Activated CD4-positive, alpha-beta T cell treated with anti-CD3 and anti-CD28 coated beads, Interleukin-2, amount 50 U/mL, for 16 hours (primary cell): ENCODE data around the gene KPNA6.
"Not testable (repeated sequence)": the region's sequence is repeated elsewhere in the genome, so short reads cannot be mapped to it uniquely, and the experiment has no call there.

Experiments
- DNase-seq: peaks from one replicate; pipeline ENCODE4 v3.0.0-alpha.2; 2020

Gene KPNA6

DNA sequence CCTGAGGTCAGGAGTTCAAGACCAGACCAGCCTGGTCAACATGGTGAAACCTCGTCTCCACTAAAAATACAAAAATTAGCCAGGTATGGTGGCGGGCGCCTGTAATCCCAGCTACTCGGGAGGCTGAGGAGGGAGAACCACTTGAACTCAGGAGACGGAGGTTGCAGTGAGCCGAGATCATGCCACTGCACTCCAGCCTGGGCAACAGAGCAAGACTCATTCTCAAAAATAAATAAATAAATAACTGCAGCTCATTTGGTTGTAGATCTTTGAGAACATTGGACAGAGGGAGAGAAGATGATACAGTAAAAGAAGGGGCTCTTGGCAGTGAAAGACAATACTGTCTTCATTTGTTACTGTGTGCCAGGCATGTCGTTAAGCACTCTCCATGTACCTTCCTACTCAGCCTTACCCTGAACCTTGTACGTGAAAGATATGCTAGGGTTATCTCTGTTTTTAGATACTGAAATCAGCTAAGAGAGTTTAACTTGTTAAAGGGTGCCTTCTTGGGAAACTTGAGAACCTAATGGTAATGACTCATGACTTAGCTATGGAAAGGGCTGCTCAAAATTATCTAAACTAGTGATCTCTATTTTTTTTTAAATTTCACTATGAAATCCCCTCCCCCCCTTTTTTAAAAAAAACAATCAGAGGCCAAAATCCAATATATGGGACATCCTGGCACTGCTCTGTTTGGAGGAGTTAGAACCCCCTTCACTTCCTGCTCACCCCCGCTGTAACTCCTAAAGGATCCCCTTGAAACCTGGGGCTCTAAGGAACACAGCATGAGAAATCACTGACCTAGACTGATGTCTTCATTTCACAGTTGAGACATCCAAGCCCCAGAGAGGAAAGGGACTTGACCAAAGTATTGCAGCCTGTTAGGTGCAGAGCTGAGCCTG is 6.8 kb upstream of the KPNA6 start:
- DNase-seq: no peak

DNA sequence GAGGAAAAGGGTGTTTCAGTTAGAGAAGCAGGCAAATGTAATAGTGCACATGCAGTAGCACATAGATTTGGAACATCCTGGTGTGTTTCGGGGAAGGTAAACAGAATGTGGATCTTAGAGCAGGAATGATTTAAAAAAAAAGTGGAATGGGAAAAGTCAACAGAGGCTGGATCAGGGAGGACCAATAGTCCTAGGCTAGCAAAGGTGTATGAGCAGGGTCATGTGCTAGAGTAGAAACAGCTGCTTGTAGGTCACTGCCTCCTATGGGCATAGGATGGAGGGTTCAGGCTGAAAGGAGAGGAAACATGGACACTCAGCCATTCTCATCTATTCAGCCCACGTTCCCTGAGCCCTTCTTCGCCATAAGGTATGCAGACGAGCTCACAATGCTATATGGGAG is 3.7 kb upstream of the KPNA6 start:
- DNase-seq: no peak

DNA sequence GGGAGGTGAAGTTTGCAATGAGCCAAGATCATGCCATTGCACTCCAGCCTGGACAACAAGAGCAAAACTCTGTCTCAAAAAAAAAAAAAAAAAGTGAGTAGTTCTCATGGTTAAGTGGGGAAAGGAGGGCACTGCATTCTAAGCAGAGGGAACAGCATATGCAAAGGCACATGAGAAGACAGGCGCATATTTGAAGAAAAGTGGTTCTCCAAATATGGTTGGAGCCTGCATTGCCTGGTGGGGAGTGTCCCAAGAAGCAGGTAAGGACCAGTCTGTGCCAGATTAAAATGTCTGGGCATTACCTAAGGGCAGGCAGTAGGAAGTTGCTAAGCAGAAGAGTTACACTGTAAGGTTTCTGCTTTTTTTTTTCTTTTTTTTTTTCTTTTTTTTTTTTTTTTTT is 2.5 kb upstream of the KPNA6 start:
- no peak for DNase-seq

DNA sequence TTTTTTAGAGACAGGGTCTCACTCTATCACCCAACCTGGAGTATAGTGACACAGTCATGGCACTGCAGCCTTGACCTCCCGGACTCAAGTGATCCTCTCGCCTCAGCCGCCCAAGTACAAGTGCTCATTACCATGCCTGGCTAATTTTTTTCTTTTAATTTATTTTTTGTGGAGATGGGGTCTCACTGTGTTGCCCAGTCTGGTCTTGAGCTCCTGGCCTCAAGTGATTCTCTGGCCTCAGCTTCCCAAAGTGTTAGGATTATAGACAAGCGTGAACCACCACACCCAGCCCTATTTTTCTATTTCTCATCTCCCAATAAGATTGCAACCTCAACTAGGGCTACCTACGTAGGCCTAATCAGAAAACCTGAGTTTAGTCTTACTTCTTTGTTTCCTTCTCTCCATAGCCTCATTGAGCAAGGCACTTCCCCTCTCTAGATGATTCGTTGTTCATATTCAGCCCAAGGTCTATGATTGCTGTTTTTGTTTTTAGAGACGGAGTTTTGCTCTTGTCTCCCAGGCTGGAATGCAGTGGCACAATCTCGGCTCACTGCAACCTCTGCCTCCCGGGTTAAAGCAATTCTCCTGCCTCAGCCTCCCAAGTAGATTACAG is 1.1 kb upstream of the KPNA6 start:
- no peak for DNase-seq

DNA sequence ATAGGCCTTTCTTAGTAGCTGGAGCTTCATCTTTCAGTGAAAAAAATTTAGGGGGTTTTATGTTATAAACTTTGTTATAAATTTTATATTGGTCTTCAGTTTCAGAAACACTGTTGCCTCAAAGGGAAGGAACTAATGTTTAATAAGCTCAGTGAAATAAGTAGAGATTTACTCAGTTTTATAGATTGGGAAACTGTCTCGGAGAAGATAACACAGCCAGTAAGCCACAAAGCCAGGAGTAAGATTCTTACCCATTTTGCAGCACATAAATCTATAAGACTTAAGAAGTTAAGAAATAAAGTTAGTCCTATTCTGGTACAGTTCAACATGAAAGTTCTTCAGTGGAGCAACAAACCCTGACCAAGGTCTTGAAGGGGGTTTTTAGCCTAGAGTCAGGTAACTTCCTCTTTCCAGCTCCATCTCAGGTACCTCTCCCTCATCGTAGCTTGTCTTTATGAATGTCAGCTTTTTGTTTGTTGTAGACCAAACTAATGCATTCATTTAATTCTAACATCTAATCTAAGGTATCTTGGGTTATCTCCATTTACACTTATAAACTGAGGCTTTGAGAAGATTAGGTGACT is 3.3 kb downstream of the KPNA6 start:
- no peak for DNase-seq

DNA sequence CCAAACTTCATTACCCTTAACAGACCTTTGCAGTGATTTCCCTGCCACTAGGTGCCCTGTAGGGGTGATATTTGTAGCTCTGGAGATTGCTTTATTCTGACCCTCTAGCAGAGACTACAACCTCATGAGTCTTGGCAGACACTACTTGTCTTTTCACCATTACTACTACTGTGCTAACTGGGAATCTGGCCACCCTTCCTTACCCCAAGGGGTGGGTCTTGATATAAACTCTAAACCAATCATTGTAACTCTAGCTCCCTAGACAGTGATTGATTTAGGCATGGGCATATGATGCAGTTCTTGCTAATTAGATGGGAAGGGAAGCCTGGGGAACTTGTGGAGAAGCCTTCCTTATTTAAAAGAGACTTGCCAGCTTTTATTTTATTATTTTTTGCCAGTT is 3.9 kb downstream of the KPNA6 start:
- no peak for DNase-seq

DNA sequence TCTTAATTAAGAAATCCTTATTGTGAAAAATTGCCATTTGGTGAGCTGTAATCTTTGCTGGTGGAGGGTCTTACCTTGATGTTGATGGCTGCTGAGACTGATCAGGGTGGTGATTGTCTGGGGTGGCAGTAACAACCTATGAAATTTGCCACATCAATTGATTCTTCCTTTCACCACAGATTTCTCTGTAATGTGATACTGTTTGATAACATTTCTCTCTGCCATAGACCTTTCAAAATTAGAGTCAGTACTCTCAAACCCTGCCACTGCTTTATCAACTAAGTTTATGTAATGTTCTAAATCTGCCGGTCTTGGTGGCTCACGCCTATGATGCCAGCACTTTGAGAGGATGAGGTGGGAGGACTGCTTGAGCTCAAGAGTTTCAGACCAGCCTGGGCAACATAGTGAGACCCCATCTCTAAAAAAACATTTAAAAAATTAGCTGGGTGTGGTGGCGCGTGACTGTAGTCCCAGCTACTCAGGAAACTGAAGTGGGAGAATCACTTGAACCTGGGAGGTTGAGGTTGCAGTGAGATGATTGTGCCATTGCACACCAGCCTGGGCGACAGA is 5.0 kb downstream of the KPNA6 start:
- no peak for DNase-seq

DNA sequence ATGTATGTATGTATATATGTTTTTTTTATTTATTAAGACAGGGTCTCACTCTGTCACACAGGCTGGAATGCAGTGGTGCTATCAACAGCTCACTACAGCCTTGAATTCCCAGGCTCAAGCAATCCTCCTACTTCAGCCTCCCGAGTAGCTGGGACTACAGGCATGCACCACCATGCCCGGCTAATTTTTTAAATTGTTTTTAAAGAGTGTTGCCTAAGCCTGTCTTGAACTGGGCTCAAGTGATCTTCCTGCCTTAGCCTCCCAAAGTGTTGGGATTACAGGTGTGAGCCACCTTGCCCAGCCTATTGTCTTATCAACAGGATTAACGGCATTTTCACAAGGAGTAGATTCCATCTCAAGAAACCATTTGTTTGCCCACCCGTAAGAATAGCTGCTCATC is 5.6 kb downstream of the KPNA6 start:
- not testable (repeated sequence) for DNase-seq

DNA sequence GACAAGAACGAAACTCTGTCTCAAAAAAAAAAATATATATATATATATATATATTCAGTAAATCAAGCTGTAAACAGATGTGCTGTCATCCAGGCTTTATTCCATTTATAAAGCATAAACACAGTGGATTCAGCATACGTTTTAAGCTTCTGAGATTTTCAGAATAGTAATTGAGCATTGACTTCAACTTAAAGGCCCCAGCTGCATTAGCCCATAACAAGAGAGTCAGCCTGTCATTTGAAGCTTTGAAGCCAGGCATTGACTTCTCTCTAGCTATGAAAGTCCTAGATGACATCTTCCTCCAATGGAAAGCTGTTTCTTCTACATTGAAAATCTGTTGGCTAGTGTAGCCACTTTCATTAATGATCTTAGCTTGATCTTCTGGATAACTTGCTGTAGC is 6.6 kb downstream of the KPNA6 start:
- no peak for DNase-seq

DNA sequence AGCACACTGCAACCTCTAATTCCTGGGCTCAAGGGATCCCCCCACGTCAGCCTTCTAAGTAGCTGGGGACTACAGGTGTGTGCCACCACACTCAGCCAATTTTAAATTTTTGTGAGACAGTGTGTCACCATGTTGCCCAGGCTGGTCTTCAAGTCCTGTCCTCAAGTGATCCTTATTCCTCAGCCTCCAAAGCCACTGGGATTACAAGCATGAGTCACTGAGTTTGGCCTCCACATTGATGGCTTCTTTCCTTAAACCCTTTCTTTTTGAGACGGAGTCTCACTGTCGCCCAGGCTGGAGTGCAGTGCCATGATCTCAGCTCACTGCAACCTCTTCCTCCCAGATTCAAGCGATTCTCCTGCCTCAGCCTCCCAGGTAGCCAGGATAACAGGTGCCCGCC is 7.6 kb downstream of the KPNA6 start:
- DNase-seq: no peak

DNA sequence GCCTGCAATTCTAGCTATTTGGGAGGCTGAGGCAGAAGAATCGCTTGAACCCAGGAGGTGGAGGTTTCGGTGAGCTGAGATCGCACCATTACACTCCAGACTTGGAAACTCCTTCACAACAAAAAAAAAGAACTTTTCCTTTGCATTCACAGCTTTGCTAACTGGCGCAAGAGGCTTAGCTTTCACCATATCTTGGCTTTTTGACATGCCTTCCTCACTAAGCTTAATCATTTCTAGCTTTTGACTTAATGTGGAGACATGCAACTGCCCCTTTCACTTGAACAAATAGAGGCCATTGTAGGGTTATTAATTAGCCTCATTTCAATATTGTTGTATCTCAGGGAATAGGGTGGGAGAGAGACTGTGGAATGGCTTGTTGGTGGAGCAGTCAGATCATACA is 8.7 kb downstream of the KPNA6 start:
- no peak for DNase-seq

DNA sequence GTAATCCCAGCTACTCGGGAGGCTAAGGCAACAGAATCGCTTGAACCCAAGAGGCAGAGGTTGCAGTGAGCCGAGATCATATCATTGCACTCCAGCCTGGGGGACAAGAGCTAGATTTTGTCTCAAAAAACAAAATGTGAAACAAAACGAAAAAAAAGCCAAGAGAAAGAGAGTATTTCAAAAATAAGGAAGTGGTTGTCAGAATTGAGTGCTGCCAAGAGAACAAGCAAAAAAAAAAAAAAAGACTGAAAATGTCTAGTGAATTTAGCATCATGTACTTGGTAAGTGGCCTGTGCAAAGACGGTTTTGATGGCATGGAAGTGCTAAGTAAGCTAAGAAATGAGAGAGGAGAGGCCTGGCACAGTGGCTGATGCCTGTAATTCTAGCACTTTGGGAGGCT is 14.3 kb downstream of the KPNA6 start:
- no peak for DNase-seq

DNA sequence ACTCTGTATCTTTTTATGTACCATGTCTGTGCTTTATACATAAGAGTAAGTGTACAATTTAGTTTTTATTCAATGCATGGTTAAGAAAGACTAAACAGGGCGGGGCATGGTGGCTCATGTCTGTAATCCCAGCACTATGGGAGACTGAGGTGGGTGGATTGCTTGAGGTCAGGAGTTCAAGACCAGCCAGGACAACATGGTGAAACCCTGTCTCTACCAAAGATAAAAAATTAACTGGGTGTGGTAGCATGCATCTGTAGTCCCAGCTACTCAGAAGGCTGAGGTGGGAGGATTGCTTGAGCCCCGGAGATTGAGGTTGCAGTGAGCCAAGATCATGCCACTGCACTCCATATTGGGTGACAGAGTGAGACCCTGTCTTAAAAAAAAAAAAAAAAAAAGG is 15.5 kb downstream of the KPNA6 start:
- not testable (repeated sequence) for DNase-seq

DNA sequence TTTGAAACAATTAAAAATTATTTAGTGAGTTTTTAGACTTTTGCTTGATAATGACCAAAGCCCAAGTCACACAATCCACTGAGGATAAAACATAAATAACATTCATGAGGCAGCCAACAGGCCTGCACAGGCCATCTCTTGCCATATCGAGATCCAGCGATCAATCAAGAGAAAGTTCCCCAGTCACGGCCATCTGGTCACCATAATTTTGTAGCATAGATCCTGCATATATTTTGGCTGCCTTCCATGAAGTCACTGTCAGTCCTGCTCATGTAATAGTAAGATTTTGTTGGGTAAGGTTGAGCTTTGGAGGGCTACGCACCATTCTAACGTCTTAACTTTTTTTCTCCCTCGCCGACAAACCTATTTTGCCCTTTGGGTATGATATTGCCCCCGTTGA is 17.5 kb downstream of the KPNA6 start:
- no peak for DNase-seq

DNA sequence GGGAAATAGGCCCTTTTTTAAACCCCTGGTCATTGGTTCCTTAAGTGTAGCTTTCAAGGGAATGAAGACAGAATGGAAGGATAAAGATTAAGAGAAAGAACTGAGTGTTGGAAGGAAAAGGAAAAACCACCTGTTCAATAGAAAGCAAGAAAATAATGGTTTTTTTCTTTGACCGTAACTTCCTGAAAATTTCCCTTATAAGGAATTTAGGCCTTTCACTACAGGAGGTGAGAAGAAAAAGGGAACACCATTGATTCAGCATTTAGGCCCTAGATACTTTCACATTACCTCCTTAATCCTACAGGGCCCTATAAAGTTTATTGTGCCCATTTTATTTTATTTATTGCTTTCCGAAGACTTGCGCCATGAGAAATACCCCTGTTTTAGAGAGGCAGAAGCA is 18.9 kb downstream of the KPNA6 start:
- DNase-seq: no peak

DNA sequence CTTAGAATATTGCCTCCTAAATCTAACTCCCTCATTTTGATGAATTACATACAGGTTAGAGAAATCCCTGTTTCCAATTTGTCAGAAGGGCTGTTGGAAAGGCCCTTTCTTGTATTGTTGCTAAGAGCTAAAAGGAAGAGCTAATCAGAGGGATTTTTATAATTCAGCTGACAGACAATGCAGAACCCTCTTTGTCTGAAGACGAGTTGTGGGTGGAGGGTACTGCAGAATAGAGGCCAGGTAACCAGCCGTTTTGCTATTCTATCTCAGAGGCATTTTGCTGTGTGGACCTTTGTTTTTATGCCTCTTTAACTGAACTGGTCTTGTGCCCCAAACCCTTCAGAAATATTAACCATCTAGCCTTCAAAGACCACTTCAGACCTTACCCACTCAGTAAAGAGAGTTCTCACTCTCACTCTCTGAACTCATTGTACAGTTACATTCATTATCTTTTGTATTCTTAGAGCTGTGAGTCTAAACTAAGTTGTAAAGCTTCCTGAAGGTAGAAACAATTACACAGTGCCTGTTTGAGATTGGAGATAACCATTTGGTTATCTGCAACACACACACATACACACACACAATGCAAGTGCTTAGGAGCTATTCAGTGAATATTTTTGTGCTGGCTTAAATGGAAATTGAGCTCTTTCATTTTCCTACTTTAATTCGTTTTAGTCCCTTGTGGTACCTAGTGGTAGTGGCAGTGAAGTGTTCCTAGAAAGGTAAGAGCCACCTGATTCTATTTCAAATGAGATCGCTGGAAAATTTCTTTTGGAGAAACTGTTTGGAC is 19.7 kb downstream of the KPNA6 start:
- no peak for DNase-seq

DNA sequence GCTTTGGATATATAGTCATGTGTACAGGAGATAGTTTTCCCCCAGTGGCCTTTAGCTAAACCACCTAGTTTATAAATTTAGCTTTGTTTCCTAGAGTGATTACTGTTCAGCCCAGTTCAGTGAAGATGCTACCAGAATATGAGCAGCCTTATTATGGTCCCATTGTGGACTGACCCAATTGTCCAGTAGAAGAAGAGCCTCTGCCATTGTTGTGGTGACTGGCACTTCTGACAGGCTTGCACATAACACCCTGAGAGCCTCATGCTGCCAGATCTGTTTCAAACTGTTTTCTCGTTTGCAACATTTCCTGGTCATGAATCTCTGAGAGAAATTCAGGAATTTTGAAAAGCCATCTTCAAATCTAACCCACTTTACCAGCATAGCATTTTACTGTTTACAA is 20.6 kb downstream of the KPNA6 start:
- DNase-seq: no peak

DNA sequence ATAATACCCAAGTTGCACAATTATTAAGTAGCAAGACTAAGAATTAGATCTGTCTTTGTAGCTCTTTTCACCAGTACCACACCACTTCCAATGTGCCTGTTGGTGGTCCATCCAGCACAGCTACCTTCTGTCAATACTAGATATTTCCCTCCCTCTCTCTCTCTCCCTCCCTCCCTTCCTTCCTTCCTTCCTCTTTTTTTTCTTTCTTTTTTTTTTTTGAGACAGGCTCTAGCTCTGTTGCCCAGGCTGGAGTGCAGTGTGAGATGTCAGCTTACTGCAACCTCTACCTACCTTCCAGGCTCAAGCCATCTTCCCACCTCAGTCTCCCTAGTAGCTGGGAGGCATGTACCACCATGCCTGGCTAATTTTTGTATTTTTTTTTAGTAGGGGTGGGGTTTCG is 21.1 kb downstream of the KPNA6 start:
- no peak for DNase-seq

DNA sequence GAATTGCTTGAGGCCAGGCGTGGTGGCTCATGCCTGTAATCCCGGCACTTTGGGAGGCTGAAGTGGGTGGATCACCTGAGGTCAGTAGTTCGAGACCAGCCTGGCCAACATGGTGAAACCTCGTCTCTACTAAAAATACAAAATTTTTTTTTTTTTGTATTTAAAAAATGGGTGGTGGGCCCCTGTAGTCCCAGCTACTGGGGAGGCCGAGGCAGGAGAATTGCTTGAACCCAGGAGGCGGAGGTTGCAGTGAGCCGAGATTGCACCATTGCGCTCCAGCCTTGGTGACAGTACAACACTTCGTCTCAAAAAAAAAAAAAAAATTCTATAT is 26.1 kb downstream of the KPNA6 start:
- not testable (repeated sequence) for DNase-seq

DNA sequence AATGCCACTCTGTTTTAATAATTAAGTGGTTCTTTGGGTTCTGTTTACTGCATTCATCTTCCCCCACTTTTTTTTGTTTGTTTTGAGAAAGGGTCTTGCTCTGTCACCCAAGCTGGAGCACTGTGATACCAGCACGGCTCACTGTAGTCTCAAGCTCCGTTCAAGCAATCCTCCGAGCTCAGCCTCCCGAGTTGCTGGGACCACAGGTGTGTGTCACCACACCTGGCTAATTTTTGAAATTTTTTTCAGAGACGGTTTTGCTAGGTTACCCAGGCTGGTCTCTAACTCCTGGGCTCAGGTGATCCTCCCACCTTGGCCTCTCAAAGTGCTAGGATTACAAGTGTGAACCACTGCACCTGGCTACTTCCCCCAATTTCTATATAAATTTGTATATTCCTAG is 29.3 kb downstream of the KPNA6 start:
- DNase-seq: no peak

DNA sequence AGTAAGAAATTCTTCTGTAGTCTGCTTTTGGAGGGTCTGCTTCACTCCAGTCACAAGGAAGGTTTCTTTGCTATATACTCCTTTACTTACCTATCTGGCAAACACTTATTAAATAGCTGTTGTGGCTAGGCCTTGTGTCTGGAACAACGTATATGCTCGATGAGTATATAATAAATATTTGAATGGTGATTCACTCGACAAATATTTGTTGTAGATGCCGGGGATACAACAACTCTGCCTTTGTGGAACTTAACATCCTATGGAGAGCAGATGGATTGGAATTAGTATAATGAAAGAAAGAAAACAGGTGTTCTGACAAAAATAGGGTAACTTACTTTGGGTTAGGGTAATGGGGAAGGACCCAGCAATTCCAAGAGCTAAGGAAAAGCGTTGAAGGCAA is 31.1 kb downstream of the KPNA6 start:
- DNase-seq: no peak

DNA sequence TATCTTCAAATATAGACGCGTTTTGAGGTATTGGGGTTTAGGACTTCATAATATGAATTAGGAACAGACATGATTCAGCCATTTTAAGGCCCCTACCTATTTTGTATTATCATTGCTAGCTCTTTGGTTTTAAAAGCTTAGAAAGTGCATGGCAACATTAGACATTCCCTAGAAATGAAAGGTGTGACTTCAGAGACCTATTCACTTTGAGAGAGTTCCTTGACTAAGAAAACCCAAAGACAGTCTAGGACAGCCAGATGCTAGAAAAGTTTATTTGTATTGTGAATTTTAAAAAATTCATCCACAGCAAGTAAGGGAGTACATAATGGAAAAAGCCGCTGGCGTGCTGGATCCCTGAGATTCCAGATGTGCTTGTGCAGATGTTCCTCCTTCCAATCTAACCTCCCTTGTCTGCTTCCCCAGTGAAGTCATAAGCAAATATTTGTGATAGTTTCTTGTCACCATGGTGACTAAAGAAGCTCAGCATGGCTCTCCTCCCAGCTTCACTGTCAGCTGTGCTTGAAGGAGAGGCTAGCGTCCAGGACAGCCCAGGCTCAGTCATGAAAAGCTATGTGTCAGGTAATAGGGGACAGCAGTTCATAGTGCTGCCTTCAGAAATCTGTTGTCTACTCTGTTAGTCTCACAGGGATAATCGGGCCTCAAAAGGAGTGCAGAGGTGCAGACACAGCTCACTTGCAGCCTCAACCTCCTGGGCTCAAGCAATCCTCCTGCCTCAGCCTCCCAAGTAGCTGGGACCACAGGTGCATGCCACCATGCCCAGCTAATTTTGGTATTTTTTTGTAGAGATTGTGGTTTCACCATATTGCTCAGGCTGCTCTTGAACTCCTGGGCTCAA is 34.8 kb downstream of the KPNA6 start:
- no peak for DNase-seq
